Stimulated activated CD4-positive, alpha-beta T cell treated with anti-CD3 and anti-CD28 coated beads, Interleukin-2, amount 100 ng/mL, for 24 hours (primary cell): ENCODE results near the gene SDK1.

Experiments
- DNase-seq, 2 donors: peaks; one replicate each; pipeline ENCODE4 v3.0.0-alpha.2; 2020

SDK1 gene

GRCh38 chr7:3349126-3349525 is 48.1 kb downstream of the SDK1 start:
- no peak for DNase-seq

- no peak for DNase-seq
These were observed 55.1 kb downstream of the SDK1 start for GRCh38 chr7:3356173-3356572.

GRCh38 chr7:3358991-3359390 is 57.9 kb downstream of the SDK1 start:
- no peak for DNase-seq

DNA sequence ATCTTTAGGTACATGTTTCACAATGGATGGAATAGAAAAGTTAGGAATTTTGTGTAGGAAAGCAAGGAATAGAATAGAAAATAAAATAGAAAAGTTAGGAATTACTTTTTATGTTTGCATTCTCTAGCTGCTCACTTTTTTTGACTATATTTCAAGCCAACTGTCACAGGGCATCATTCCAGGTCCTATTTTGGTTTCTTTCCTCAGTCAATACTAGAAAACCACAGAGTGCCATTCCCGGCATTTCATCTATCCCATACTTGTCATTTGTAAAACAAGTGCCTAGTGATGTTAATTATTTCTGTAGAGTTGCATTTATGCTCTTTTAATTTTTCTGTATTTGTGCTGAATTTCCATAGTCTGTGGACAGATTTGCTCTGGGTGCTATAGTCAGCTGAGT is 66.2 kb downstream of the SDK1 start:
- no peak for DNase-seq

- no peak for DNase-seq
These were observed 69.2 kb downstream of the SDK1 start for GRCh38 chr7:3370068-3370830.

- DNase-seq = no peak
These were observed 69.9 kb downstream of the SDK1 start for GRCh38 chr7:3370921-3371320.

DNA sequence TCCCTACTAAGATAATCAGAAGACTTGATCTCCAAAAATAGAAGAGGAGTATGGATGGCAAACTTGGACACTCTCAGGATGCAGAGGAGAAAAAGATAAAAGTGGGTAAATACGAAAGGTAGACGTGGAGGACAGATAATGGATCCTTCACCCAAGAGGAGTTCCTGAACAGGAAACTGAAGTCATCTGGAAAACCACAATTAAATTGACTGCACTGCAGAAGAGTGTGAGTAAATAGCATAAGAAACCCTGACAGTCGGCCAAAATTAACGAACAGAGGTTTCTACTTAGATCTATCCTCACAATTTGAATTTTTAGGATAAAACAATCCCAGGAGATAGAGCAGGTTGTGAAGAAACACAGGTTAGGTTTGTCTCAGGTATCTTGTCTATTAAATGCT is 70.5 kb downstream of the SDK1 start:
- no peak for DNase-seq

- DNase-seq = no peak
These were observed 73.2 kb downstream of the SDK1 start for GRCh38 chr7:3374239-3374638.

- DNase-seq = no peak
These were observed 77.5 kb downstream of the SDK1 start for GRCh38 chr7:3378390-3379150.

GRCh38 chr7:3380034-3380433 is 79.0 kb downstream of the SDK1 start:
- no peak for DNase-seq

- no peak for DNase-seq
These were observed 80.0 kb downstream of the SDK1 start for GRCh38 chr7:3380886-3381685.

- no peak for DNase-seq
These were observed 85.6 kb downstream of the SDK1 start for GRCh38 chr7:3386423-3387190.

- DNase-seq = no peak
These were observed 92.8 kb downstream of the SDK1 start for GRCh38 chr7:3393862-3394261.

- DNase-seq = no peak
These were observed 96.3 kb downstream of the SDK1 start for GRCh38 chr7:3397324-3397723.

DNA sequence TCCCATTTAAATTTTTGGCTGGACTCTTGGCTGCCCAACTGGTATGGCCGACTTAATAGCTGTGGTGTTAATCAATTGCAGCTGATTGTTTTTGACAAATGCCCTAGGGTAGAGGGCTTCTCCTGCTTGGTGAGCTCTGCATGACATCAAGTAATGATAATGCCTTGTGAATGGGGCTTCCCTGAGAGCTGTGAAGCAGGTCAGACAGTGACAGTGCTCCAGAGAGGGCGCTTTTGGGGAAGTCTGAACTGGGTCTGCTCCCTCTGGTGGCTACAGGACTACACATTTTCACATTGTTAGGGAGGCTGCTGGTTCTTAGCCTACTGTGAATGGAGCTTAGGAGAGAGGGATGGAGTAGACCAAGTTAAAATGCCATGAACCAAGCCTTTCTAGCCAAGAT is 98.8 kb downstream of the SDK1 start:
- DNase-seq = peak in 1 of 2 donors; percentile 2

- DNase-seq = no peak
These were observed 103.4 kb downstream of the SDK1 start for GRCh38 chr7:3404501-3404900.

DNA sequence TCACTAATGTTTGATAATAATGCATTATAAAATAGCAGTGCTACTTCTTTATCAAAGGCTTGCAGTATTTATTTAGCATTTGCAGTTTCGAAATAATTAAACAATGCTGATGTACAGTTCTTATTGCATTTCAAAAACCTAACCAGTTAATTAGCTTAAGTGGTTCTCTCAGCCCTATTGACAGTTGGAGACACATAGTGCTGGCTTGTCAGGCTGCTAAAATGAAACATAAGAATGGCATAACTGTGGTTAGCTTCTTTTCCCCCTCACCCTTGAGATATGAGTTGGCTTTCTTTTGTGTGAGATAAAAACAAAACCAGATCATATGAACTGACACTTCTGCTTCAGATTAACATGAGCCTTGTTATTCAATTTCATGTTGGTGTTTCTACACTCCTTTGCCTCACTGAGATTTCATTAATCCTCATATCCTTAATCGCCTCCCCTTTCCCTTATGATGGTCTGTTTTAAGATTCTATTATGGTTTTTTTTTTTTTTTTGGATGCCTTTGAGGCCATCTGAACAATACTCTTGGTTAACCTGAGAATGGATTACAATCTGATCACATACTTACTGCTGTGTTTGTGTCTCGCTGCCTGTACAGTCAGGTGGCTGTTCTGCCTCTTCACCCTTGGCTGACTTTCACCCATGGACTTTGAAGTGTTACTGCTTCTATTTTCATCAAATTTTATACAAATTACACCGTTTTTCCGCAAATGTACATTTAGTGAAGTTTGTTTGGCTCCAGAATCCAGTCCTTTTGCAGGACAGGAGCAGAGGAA is 108.0 kb downstream of the SDK1 start:
- no peak for DNase-seq

- no peak for DNase-seq
These were observed 111.8 kb downstream of the SDK1 start for GRCh38 chr7:3412871-3413270.

- no peak for DNase-seq
These were observed 114.8 kb downstream of the SDK1 start for GRCh38 chr7:3415861-3416312.

DNA sequence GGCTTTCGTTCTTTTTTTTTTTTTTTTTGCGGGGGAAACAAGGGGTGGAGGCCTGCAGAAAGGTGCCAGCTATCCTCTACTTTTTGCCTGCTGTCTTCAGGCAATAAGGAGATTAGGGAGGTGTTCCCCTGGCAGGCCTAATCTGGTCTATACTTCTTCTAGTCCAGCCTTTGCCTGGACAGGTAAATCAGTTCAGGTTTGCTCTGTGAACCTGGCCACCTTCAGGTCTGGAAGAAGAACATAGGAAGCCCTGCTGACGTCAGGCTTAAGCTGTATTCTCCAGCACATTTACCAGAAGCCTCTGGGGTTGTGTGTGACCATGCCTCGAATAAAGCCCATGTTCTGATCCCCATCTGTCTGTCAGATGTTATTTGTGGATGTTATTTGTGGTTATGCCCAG is 115.4 kb downstream of the SDK1 start:
- DNase-seq = no peak

DNA sequence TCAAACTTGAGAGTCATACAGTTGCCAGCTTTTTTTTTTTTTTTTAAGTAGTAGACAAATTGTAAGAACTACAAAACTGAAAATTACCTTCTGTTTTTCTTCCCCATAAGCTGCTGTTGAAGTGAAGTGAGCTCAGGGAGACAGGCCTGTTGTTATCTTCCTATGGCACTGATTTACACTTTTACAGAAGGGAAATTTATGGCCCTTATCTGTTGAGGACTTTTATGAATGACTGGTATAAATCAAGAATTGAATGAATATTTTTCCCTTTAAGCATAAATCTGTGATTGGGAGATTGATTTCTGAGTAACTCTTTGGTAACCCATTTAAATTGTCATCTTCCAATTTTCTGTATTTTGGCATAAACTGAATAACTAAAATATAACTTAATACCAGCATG is 124.0 kb downstream of the SDK1 start:
- no peak for DNase-seq

- DNase-seq = no peak
These were observed 125.0 kb downstream of the SDK1 start for GRCh38 chr7:3426064-3426463.
